ENCODE measurements around the gene AHSG.

- TF ChIP-seq CTCF (IDR thresholded peaks at IDR 0.05) (no peak), POLR2A (IDR thresholded peaks at IDR 0.05) (no peak)
These were observed at the start of gene AHSG for GRCh38 chr3:186612721-186613636.
